Measurements from ENCODE around the gene MRPL55. TPM values are rescaled to one million over a fixed set of nuclear protein-coding genes. Genes with fewer than 3 reads are reported as not detected.

MRPL55 gene
- total RNA-seq, 1 donor from 2014 or later: 65.6 TPM

- ATAC-seq (ENCODE audit: poor library complexity) (peak; percentile 18), DNase-seq (peak; percentile 38)
These were observed 27.4 kb downstream of the MRPL55 start for GRCh38 chr1:228081578-228082213.

GRCh38 chr1:228081144-228081543 lies 28.0 kb downstream of the MRPL55 start:
- ATAC-seq (ENCODE audit: poor library complexity) (no peak), DNase-seq (peak; percentile 34)

More at GRCh38 chr1:228081578-228082213, 27.4 kb downstream of the MRPL55 start:
- intact Hi-C loops (cut with DNase I): no loop called here

GRCh38 chr1:228079601-228080263 lies 29.4 kb downstream of the MRPL55 start:
- intact Hi-C loops (cut with DNase I): no loop called here
- peak; percentile 17 for DNase-seq
- no peak for ATAC-seq (ENCODE audit: poor library complexity)

More at GRCh38 chr1:228081144-228081543, 28.0 kb downstream of the MRPL55 start:
- intact Hi-C loops (cut with DNase I): no loop called here

- DNase-seq (peak; percentile 20), ATAC-seq (ENCODE audit: poor library complexity) (no peak)
- intact Hi-C loops (cut with DNase I): no loop called here
These were observed 30.1 kb downstream of the MRPL55 start for GRCh38 chr1:228079013-228079412.

- intact Hi-C loops (cut with DNase I): no loop called here
- DNase-seq (peak; percentile 36), ATAC-seq (ENCODE audit: poor library complexity) (no peak)
These were observed 31.4 kb downstream of the MRPL55 start for GRCh38 chr1:228077565-228078330.

- intact Hi-C loops (cut with DNase I): no loop called here
- ATAC-seq (ENCODE audit: poor library complexity): no peak
- DNase-seq: peak; percentile 30
These were observed 32.2 kb downstream of the MRPL55 start for GRCh38 chr1:228076796-228077430.

- no peak for ATAC-seq (ENCODE audit: poor library complexity)
- intact Hi-C loops (cut with DNase I): no loop called here
- DNase-seq: peak; percentile 34
These were observed 33.3 kb downstream of the MRPL55 start for GRCh38 chr1:228075801-228076271.

GRCh38 chr1:228074954-228075730 lies 34.0 kb downstream of the MRPL55 start:
- DNase-seq (peak; percentile 45), ATAC-seq (ENCODE audit: poor library complexity) (no peak)
- intact Hi-C loops (cut with DNase I): no loop called here

- peak; percentile 42 for DNase-seq
- intact Hi-C loops (cut with DNase I): no loop called here
- no peak for ATAC-seq (ENCODE audit: poor library complexity)
These were observed 35.1 kb downstream of the MRPL55 start for GRCh38 chr1:228073857-228074545.

- intact Hi-C loops (cut with DNase I): no loop called here
- ATAC-seq (ENCODE audit: poor library complexity) (no peak), DNase-seq (peak; percentile 40)
These were observed 35.8 kb downstream of the MRPL55 start for GRCh38 chr1:228073061-228073856.

- DNase-seq (peak; percentile 27), ATAC-seq (ENCODE audit: poor library complexity) (no peak)
- intact Hi-C loops (cut with DNase I): no loop called here
These were observed 36.4 kb downstream of the MRPL55 start for GRCh38 chr1:228072658-228073043.

GRCh38 chr1:228071839-228072657 lies 37.1 kb downstream of the MRPL55 start:
- intact Hi-C loops (cut with DNase I): no loop called here
- ATAC-seq (ENCODE audit: poor library complexity): no peak
- DNase-seq: peak; percentile 17

GRCh38 chr1:228070851-228071250 lies 38.2 kb downstream of the MRPL55 start:
- intact Hi-C loops (cut with DNase I): no loop called here
- no peak for ATAC-seq (ENCODE audit: poor library complexity)
- DNase-seq: no peak

GRCh38 chr1:228070173-228070572 lies 38.9 kb downstream of the MRPL55 start:
- intact Hi-C loops (cut with DNase I): no loop called here
- no peak for ATAC-seq (ENCODE audit: poor library complexity)

GRCh38 chr1:228068359-228068758 lies 40.7 kb downstream of the MRPL55 start:
- no peak for ATAC-seq (ENCODE audit: poor library complexity)
- intact Hi-C loops (cut with DNase I): no loop called here

More at GRCh38 chr1:228070173-228070572, 38.9 kb downstream of the MRPL55 start:
- no peak for DNase-seq

More at GRCh38 chr1:228068359-228068758, 40.7 kb downstream of the MRPL55 start:
- no peak for DNase-seq

All from Right ventricle myocardium superior (tissue), 1 donor.